H9 (cell line): ENCODE measurements around the gene FADS3. TPM values are rescaled to one million over a fixed set of nuclear protein-coding genes. Genes with fewer than 3 reads are reported as not detected.

Experiments used
- DNase-seq: peaks from one replicate; pipeline ENCODE4 v3.0.0-alpha.2; 2017
- H2AFZ ChIP-seq: one replicate; pipeline ENCODE4 v1.6.1; 2013; ENCODE audit warnings: mild to moderate bottlenecking, low read length, control low read depth, moderate library complexity
- H2AK5ac ChIP-seq: 2 replicates; pipeline ENCODE4 v1.6.1; 2013; ENCODE audit warnings: low read length, control low read depth, mixed read lengths; ENCODE audit not compliant: insufficient read length
- H2BK120ac ChIP-seq: one replicate; pipeline ENCODE4 v1.6.1; 2013; ENCODE audit warnings: low read depth, mild to moderate bottlenecking, low read length, control low read depth, inconsistent platforms; ENCODE audit not compliant: poor library complexity, severe bottlenecking
- H2BK12ac ChIP-seq: 2 replicates; pipeline ENCODE4 v1.6.1; 2013; ENCODE audit warnings: low read length, control low read depth, mixed read lengths, low read depth; ENCODE audit not compliant: insufficient read length
- H2BK15ac ChIP-seq: 2 replicates; pipeline ENCODE4 v1.6.1; 2013; ENCODE audit warnings: low read depth, low read length, control low read depth
- H2BK20ac ChIP-seq: one replicate; pipeline ENCODE4 v1.6.1; 2013; ENCODE audit warnings: low read depth, mild to moderate bottlenecking, low read length, control low read depth, inconsistent platforms; ENCODE audit not compliant: poor library complexity, severe bottlenecking
- H2BK5ac ChIP-seq: 2 replicates; pipeline ENCODE4 v1.6.1; 2013; ENCODE audit warnings: low read length, control low read depth, mixed read lengths; ENCODE audit not compliant: insufficient read length
- H3K14ac ChIP-seq: 2 replicates; pipeline ENCODE4 v1.6.1; 2013; ENCODE audit warnings: low read length, control low read depth; ENCODE audit not compliant: insufficient read depth
- H3K18ac ChIP-seq: 2 replicates; pipeline ENCODE4 v1.6.1; 2013; ENCODE audit warnings: low read depth, mild to moderate bottlenecking, mixed read lengths, low read length, control low read depth; ENCODE audit not compliant: insufficient read length
- H3K23ac ChIP-seq: 2 replicates; pipeline ENCODE4 v1.6.1; 2013; ENCODE audit warnings: low read length, control low read depth, mixed read lengths, low read depth; ENCODE audit not compliant: insufficient read length
- H3K23me2 ChIP-seq: 2 replicates; pipeline ENCODE4 v1.6.1; 2013; ENCODE audit warnings: low read depth, mild to moderate bottlenecking, mixed read lengths, low read length, control low read depth; ENCODE audit not compliant: insufficient read length, poor library complexity, severe bottlenecking
- H3K27ac ChIP-seq: 2 replicates; pipeline ENCODE4 v1.5.1; 2013; ENCODE audit warnings: low read length, control low read depth, mixed read lengths, low read depth; ENCODE audit not compliant: insufficient read length
- H3K27me3 ChIP-seq: 2 replicates; pipeline ENCODE4 v1.6.1; 2013; ENCODE audit warnings: low read length, control low read depth, inconsistent platforms; ENCODE audit not compliant: insufficient read depth
- H3K4ac ChIP-seq: 2 replicates; pipeline ENCODE4 v1.6.1; 2013; ENCODE audit warnings: low read depth, mild to moderate bottlenecking, control low read depth, inconsistent platforms, low read length, moderate library complexity
- H3K4me1 ChIP-seq: 2 replicates; pipeline ENCODE4 v1.6.1; 2013; ENCODE audit warnings: low read length, control low read depth, inconsistent platforms; ENCODE audit not compliant: insufficient read depth
- H3K4me2 ChIP-seq: 2 replicates; pipeline ENCODE4 v1.6.1; 2013; ENCODE audit warnings: low read length, control low read depth, mixed read lengths; ENCODE audit not compliant: insufficient read length, insufficient read depth
- H3K56ac ChIP-seq: 2 replicates; pipeline ENCODE4 v1.6.1; 2013; ENCODE audit warnings: low read depth, mild to moderate bottlenecking, mixed read lengths, low read length, control low read depth; ENCODE audit not compliant: insufficient read length
- H3K79me1 ChIP-seq: 2 replicates; pipeline ENCODE4 v1.6.1; 2013; ENCODE audit warnings: low read depth, mild to moderate bottlenecking, moderate library complexity, low read length, control low read depth, inconsistent platforms; ENCODE audit not compliant: insufficient read depth, poor library complexity, severe bottlenecking
- H3K79me2 ChIP-seq: 2 replicates; pipeline ENCODE4 v1.6.1; 2013; ENCODE audit warnings: low read length, control low read depth, inconsistent platforms; ENCODE audit not compliant: insufficient read depth
- H3K9ac ChIP-seq: 2 replicates; pipeline ENCODE4 v1.6.1; 2013; ENCODE audit warnings: low read length, control low read depth, mixed read lengths; ENCODE audit not compliant: insufficient read length; ENCODE audit errors: extremely low read depth
- H3K9me3 ChIP-seq: one replicate; pipeline ENCODE4 v1.6.1; 2013; ENCODE audit warnings: low read depth, low read length, inconsistent platforms; ENCODE audit not compliant: control insufficient read depth
- H3T11ph ChIP-seq: one replicate; pipeline ENCODE4 v1.6.1; 2013; ENCODE audit warnings: mild to moderate bottlenecking, low read length, control low read depth, inconsistent platforms
- H4K20me1 ChIP-seq: one replicate; pipeline ENCODE4 v1.6.1; 2013; ENCODE audit not compliant: control insufficient read depth, insufficient read length, insufficient read depth
- H4K5ac ChIP-seq: 2 replicates; pipeline ENCODE4 v1.6.1; 2013; ENCODE audit warnings: low read depth, mild to moderate bottlenecking, mixed read lengths, low read length, control low read depth; ENCODE audit not compliant: insufficient read length
- H4K8ac ChIP-seq: replicated peaks from 2 replicates; pipeline ENCODE4 v1.6.1; 2013; ENCODE audit warnings: low read length, control low read depth, mixed read lengths, low read depth; ENCODE audit not compliant: insufficient read length
- H4K91ac ChIP-seq: 2 replicates; pipeline ENCODE4 v1.6.1; 2013; ENCODE audit warnings: low read depth, mild to moderate bottlenecking, moderate library complexity, mixed read lengths, low read length, control low read depth; ENCODE audit not compliant: insufficient read length
- H3K27ac Mint-ChIP-seq, 3 experiments: 2 replicates in 2 of 3; 3 replicates in 1 of 3; pipeline ENCODE4 v1.8.0; 2020 to 2021; ENCODE audit warnings: mixed read lengths in 3 of 3, mild to moderate bottlenecking in 1 of 3, moderate library complexity in 1 of 3
- H3K27me3 Mint-ChIP-seq: 2 replicates; pipeline ENCODE4 v1.8.0; 2021; ENCODE audit warnings: low read depth, mild to moderate bottlenecking, moderate library complexity, mixed read lengths
- H3K36me3 Mint-ChIP-seq, 3 experiments: 2 replicates in 2 of 3; 3 replicates in 1 of 3; pipeline ENCODE4 v1.8.0; 2020 to 2021; ENCODE audit warnings: low read depth in 3 of 3, mixed read lengths in 3 of 3; ENCODE audit not compliant: insufficient read depth in 1 of 3
- H3K4me1 Mint-ChIP-seq, 2 experiments: 2 replicates each; pipeline ENCODE4 v1.8.0; 2020; ENCODE audit warnings: mixed read lengths in 2 of 2
- H3K4me3 Mint-ChIP-seq, 2 experiments: 2 replicates in 1 of 2; 3 replicates in 1 of 2; pipeline ENCODE4 v1.8.0; 2020 to 2021; ENCODE audit warnings: mild to moderate bottlenecking in 2 of 2, mixed read lengths in 2 of 2, moderate library complexity in 1 of 2
- H3K9me3 Mint-ChIP-seq, 2 experiments: 2 replicates in 1 of 2; 3 replicates in 1 of 2; pipeline ENCODE4 v1.8.0; 2020; ENCODE audit warnings: mild to moderate bottlenecking in 2 of 2, mixed read lengths in 2 of 2, moderate library complexity in 1 of 2
- CTCF ChIP-seq: fragments of 200-600 bp; sonication (generic); conservative IDR thresholded peaks from 3 replicates; pipeline ENCODE4 v1.8.0; 2021; ENCODE audit warnings: antibody characterized with exemption, mild to moderate bottlenecking
- WGBS: extraction: QIAGEN DNeasy Blood & Tissue Kit; methylation state at CpG from one replicate; pipeline ENCODE4 v1.1.7; 2013; ENCODE audit warnings: missing lambda C conversion rate, low lambda C conversion rate, mixed read lengths; ENCODE audit not compliant: insufficient read length; ENCODE audit errors: extremely low coverage; 5-methylcytosine and 5-hydroxymethylcytosine counted together
- total RNA-seq: library from RNA; stranded (reverse); gene quantifications from 2 replicates; pipeline ENCODE4 v1.2.1, GENCODE V29; 2021

The FADS3 gene
- total RNA-seq, 1 experiment from 2014 or later: 34.9 TPM

GRCh38 chr11:61864814-61865775 is 26.2 kb downstream of the FADS3 start:
- Histone ChIP-seq H3K18ac (no peak overlapping the region), H3K4me1 (no peaks in the 10 kb centered on the region), H2AFZ (no peak overlapping the region), H3K27me3 (no peaks in the 10 kb centered on the region), H3K14ac (no peak overlapping the region), H3K23me2 (no peaks in the 10 kb centered on the region), H2BK12ac (no peak overlapping the region), H4K91ac (no peak overlapping the region), H4K20me1 (no peaks in the 10 kb centered on the region), H3K9me3 (no peaks in the 10 kb centered on the region), H3K4ac (no peak overlapping the region), H2BK15ac (no peak overlapping the region), H2AK5ac (no peak overlapping the region), H3K9ac (no peak overlapping the region), H3K27ac (no peak overlapping the region), H3K79me2 (no peaks in the 10 kb centered on the region), H2BK20ac (no peak overlapping the region), H2BK5ac (no peak overlapping the region), H2BK120ac (no peak overlapping the region), H3K4me2 (no peak overlapping the region), H3K56ac (no peak overlapping the region), H3K79me1 (no peaks in the 10 kb centered on the region), H4K8ac (no peak overlapping the region), H4K5ac (no peak overlapping the region), H3K23ac (no peak overlapping the region), H3T11ph (no peak overlapping the region)
- DNase-seq: no peak
- no peak for TF ChIP-seq CTCF
- H3K4me3 Mint-ChIP-seq: no peak overlapping the region
- peaks cover 36 to 52% (median 50%) of the 10 kb centered on the region in 3 experiments for H3K36me3 Mint-ChIP-seq
- peak overlapping the region in 2 of 3 experiments; percentile 18 to 76; a peak in 2 of 7 replicates for H3K27ac Mint-ChIP-seq
- H3K4me1 Mint-ChIP-seq: peaks cover 6 to 11% of the 10 kb centered on the region in 2 experiments
- WGBS: no CpG with 5 or more reads among the region's 20 CpGs
- H3K9me3 Mint-ChIP-seq: no peaks in the 10 kb centered on the region
- peaks cover 5% of the 10 kb centered on the region; the same call in 1 of the 2 replicates for H3K27me3 Mint-ChIP-seq
